Astrocyte (in vitro differentiated cells and primary cell): ENCODE results near the gene EFEMP1. TPM values are rescaled to one million over a fixed set of nuclear protein-coding genes. Genes with fewer than 3 reads are reported as not detected.
A peak's percentile ranks its signal among the peaks of the same experiment; 100 is the strongest.

Experiments used
- DNase-seq: peaks from one replicate; pipeline ENCODE4 v3.0.0-alpha.2; 2010; ENCODE audit warnings: low read depth
- FAIRE-seq: peaks from 2 replicates; lab custom pipeline; 2011; peaks lifted over from hg19 to GRCh38; lab: Jason Lieb, UNC
- H2AFZ ChIP-seq: 2 replicates; pipeline ENCODE4 v1.6.0; 2012; ENCODE audit warnings: low read depth, low read length, inconsistent platforms
- H3K27ac ChIP-seq: 2 replicates; pipeline ENCODE4 v1.5.1; 2011; ENCODE audit warnings: low read depth, low read length, inconsistent platforms
- H3K27me3 ChIP-seq: 2 replicates; pipeline ENCODE4 v1.6.0; 2011; ENCODE audit warnings: low read length, inconsistent platforms; ENCODE audit not compliant: insufficient read depth
- H3K36me3 ChIP-seq: 2 replicates; pipeline ENCODE4 v1.5.1; 2011; ENCODE audit warnings: low read length, inconsistent platforms; ENCODE audit not compliant: insufficient read depth
- H3K4me1 ChIP-seq: 2 replicates; pipeline ENCODE4 v1.5.1; 2011; ENCODE audit warnings: low read length, inconsistent platforms; ENCODE audit not compliant: insufficient read depth
- H3K4me2 ChIP-seq: 2 replicates; pipeline ENCODE4 v1.6.0; 2012; ENCODE audit warnings: low read length, inconsistent platforms
- H3K4me3 ChIP-seq: 2 replicates; pipeline ENCODE4 v1.5.1; 2011; ENCODE audit warnings: low read depth, mild to moderate bottlenecking, low read length, inconsistent platforms; ENCODE audit not compliant: insufficient read depth
- H3K79me2 ChIP-seq: 2 replicates; pipeline ENCODE4 v1.6.0; 2012; ENCODE audit warnings: mild to moderate bottlenecking, low read length, inconsistent platforms; ENCODE audit not compliant: insufficient read depth
- H3K9ac ChIP-seq: 2 replicates; pipeline ENCODE4 v1.6.0; 2012; ENCODE audit warnings: mild to moderate bottlenecking, low read length, inconsistent platforms
- H3K9me3 ChIP-seq: 2 replicates; pipeline ENCODE4 v1.5.1; 2012; ENCODE audit warnings: low read depth, mild to moderate bottlenecking, low read length, inconsistent platforms; ENCODE audit not compliant: insufficient read depth
- H4K20me1 ChIP-seq: 2 replicates; pipeline ENCODE4 v1.6.0; 2012; ENCODE audit warnings: low read length, inconsistent platforms; ENCODE audit not compliant: insufficient read depth
- H3K27ac Mint-ChIP-seq: one replicate; pipeline ENCODE4 v1.8.0; 2021; ENCODE audit warnings: mild to moderate bottlenecking, mixed read lengths; ENCODE audit not compliant: unreplicated experiment
- H3K27me3 Mint-ChIP-seq: one replicate; pipeline ENCODE4 v1.8.0; 2021; ENCODE audit warnings: low read depth, mixed read lengths; ENCODE audit not compliant: unreplicated experiment
- H3K36me3 Mint-ChIP-seq: one replicate; pipeline ENCODE4 v1.8.0; 2021; ENCODE audit warnings: low read depth, mixed read lengths; ENCODE audit not compliant: unreplicated experiment
- H3K4me1 Mint-ChIP-seq: one replicate; pipeline ENCODE4 v1.8.0; 2021; ENCODE audit warnings: low read depth, mixed read lengths; ENCODE audit not compliant: unreplicated experiment
- H3K4me3 Mint-ChIP-seq: one replicate; pipeline ENCODE4 v1.8.0; 2021; ENCODE audit warnings: mild to moderate bottlenecking, moderate library complexity, mixed read lengths; ENCODE audit not compliant: unreplicated experiment
- H3K9me3 Mint-ChIP-seq: one replicate; pipeline ENCODE4 v1.8.0; 2021; ENCODE audit warnings: mild to moderate bottlenecking, mixed read lengths; ENCODE audit not compliant: unreplicated experiment
- EZH2 ChIP-seq: IDR thresholded peaks from 2 replicates; pipeline ENCODE4 v1.6.1; 2012; ENCODE audit warnings: mild to moderate bottlenecking, low read length, inconsistent platforms; ENCODE audit not compliant: insufficient read depth
- total RNA-seq: library from RNA; stranded (reverse); gene quantifications from 2 replicates; pipeline ENCODE4 v1.2.1, GENCODE V29; 2021
- TF ChIP-seq, protein P1 (sequence below): IDR thresholded peaks from 2 replicates; pipeline ENCODE4 v1.5.1; 2011; ENCODE audit warnings: low read depth, mild to moderate bottlenecking, inconsistent platforms, low read length, moderate library complexity; ENCODE audit not compliant: insufficient read depth

EFEMP1 gene
- total RNA-seq, 1 donor from 2014 or later = 155 TPM

DNA sequence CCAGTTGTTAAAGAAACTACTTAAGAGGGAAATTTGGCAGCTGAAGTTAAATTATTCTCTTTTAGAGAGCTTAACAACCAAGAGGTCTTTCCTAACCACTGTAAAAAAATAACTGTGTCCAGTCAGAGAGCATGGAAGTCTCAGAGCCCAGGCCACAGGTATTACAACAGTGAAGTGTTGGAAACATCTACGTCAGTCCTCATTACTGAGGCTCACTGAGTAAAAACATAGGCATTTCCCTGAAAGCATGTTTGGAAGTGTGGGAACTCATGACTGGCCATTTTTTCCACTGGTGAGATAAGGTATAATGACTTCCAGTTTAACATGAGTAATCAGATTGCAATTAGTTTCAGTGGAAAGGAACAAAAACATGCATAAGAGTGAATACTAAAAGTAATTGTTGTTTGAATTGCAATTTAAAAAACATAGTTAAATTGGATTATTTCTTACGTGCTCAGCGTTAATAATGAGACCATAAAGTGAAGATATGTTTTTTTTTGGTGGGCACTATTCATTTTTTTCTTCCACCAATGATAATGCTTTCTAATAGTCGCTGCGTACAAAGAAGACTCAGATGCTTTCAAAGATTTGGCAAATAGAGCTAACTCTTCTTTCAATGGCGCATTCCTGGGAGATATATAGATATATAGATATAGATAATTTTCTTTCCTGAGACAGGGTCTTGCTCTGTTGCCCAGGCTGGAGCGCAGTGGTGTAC is 60.8 kb downstream of the EFEMP1 start:
- H3K9me3 Mint-ChIP-seq = no peaks in the 10 kb centered on the region
- H3K4me3 Mint-ChIP-seq = no peak overlapping the region
- Histone ChIP-seq H3K4me2 (peak overlapping the region; percentile 43), H3K9me3 (no peaks in the 10 kb centered on the region), H3K36me3 (peaks cover 2% of the 10 kb centered on the region), H3K27ac (peak overlapping the region; percentile 92), H3K4me1 (peaks cover 25% of the 10 kb centered on the region), H4K20me1 (no peaks in the 10 kb centered on the region), H2AFZ (no peak overlapping the region), H3K9ac (peak overlapping the region; percentile 71), H3K4me3 (no peak overlapping the region), H3K79me2 (no peaks in the 10 kb centered on the region), H3K27me3 (no peaks in the 10 kb centered on the region)
- TF ChIP-seq EZH2 = no peak
- TF ChIP-seq, protein P1, sequence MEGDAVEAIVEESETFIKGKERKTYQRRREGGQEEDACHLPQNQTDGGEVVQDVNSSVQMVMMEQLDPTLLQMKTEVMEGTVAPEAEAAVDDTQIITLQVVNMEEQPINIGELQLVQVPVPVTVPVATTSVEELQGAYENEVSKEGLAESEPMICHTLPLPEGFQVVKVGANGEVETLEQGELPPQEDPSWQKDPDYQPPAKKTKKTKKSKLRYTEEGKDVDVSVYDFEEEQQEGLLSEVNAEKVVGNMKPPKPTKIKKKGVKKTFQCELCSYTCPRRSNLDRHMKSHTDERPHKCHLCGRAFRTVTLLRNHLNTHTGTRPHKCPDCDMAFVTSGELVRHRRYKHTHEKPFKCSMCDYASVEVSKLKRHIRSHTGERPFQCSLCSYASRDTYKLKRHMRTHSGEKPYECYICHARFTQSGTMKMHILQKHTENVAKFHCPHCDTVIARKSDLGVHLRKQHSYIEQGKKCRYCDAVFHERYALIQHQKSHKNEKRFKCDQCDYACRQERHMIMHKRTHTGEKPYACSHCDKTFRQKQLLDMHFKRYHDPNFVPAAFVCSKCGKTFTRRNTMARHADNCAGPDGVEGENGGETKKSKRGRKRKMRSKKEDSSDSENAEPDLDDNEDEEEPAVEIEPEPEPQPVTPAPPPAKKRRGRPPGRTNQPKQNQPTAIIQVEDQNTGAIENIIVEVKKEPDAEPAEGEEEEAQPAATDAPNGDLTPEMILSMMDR = no peak
- DNase-seq = peak; percentile 100
- peak overlapping the region; percentile 98 for H3K27ac Mint-ChIP-seq
- H3K27me3 Mint-ChIP-seq = no peaks in the 10 kb centered on the region
- H3K4me1 Mint-ChIP-seq = peaks cover 28% of the 10 kb centered on the region
- FAIRE-seq = peak; percentile 100
- H3K36me3 Mint-ChIP-seq = peaks cover 4% of the 10 kb centered on the region

DNA sequence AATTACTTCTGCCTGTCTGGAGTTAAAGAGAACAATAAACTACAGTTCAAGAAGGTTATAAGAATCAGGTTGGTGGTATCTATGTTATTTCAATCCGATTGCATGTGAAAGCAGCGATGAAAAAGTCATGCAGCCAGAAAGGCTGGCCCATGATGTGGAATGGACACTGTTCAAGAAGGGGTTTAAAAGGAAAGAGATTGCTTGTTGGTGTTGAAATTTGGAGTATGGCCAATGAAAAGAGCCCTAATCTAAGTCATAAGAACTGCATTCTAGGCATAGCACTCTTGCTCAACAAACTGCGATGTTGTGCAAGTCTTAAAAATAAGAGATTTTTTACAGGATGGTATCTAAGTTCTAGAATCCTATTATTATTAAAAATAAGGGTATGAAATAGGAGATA is 61.3 kb downstream of the EFEMP1 start:
- FAIRE-seq (peak; percentile 97), DNase-seq (peak; percentile 97)
- TF ChIP-seq EZH2 = no peak
- TF ChIP-seq, protein P1 = no peak
- H3K4me1 Mint-ChIP-seq = peaks cover 27% of the 10 kb centered on the region
- no peaks in the 10 kb centered on the region for H3K36me3 ChIP-seq
- H3K9me3 ChIP-seq = no peaks in the 10 kb centered on the region
- peaks cover 28% of the 10 kb centered on the region for H3K4me1 ChIP-seq
- H3K9me3 Mint-ChIP-seq = no peaks in the 10 kb centered on the region
- H3K27ac ChIP-seq = peak overlapping the region; percentile 92
- H3K4me3 Mint-ChIP-seq = no peak overlapping the region
- H3K79me2 ChIP-seq = no peaks in the 10 kb centered on the region
- no peaks in the 10 kb centered on the region for H3K27me3 Mint-ChIP-seq
- H4K20me1 ChIP-seq = no peaks in the 10 kb centered on the region
- H3K4me2 ChIP-seq = peak overlapping the region; percentile 50
- peaks cover 4% of the 10 kb centered on the region for H3K36me3 Mint-ChIP-seq
- no peak overlapping the region for H2AFZ ChIP-seq
- H3K27ac Mint-ChIP-seq = peak overlapping the region; percentile 98
- peak overlapping the region; percentile 71 for H3K9ac ChIP-seq
- H3K4me3 ChIP-seq = peak overlapping the region; percentile 7
- no peaks in the 10 kb centered on the region for H3K27me3 ChIP-seq

DNA sequence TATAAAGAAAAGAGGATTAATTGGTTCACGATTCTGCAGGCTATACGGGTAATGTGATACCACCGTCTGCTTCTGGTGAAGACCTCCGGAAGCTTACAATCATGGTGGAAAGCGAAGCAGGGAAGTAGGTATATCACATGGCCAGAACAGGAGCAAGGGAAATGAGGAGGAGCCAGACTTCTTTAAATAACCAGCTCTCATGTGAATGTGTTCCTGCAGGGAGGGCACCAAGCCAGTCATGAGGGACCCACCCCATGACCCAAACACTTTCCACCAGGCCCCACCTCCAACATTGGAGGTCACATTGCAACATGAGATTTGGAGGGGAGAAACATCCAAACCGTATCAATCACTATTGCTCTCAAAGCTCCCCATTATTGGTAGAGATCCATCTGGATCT is 61.8 kb downstream of the EFEMP1 start:
- peaks cover 33% of the 10 kb centered on the region for H3K4me1 ChIP-seq
- Mint-ChIP-seq H3K9me3 (no peaks in the 10 kb centered on the region), H3K36me3 (peaks cover 2% of the 10 kb centered on the region), H3K27ac (peak overlapping the region; percentile 98), H3K4me1 (peaks cover 30% of the 10 kb centered on the region), H3K4me3 (no peak overlapping the region), H3K27me3 (no peaks in the 10 kb centered on the region)
- peak overlapping the region; percentile 7 for H3K4me3 ChIP-seq
- no peak overlapping the region for H2AFZ ChIP-seq
- peak overlapping the region; percentile 92 for H3K27ac ChIP-seq
- no peaks in the 10 kb centered on the region for H3K36me3 ChIP-seq
- no peaks in the 10 kb centered on the region for H3K27me3 ChIP-seq
- no peak for DNase-seq
- peak overlapping the region; percentile 71 for H3K9ac ChIP-seq
- TF ChIP-seq EZH2 = no peak
- TF ChIP-seq, protein P1 = no peak
- H3K79me2 ChIP-seq = no peaks in the 10 kb centered on the region
- H3K9me3 ChIP-seq = no peaks in the 10 kb centered on the region
- FAIRE-seq = no peak
- H4K20me1 ChIP-seq = no peaks in the 10 kb centered on the region
- H3K4me2 ChIP-seq = peak overlapping the region; percentile 50
